H1 (cell line): ENCODE measurements around the gene EFEMP2.

ENCODE experiments used
- ATF2 ChIP-seq: IDR thresholded peaks from 2 replicates; pipeline ENCODE4 v1.6.1; 2012; ENCODE audit warnings: low read length, inconsistent platforms
- CEBPB ChIP-seq: IDR thresholded peaks from 2 replicates; pipeline ENCODE4 v1.6.1; 2012; ENCODE audit warnings: low read depth, low read length
- CTCF ChIP-seq, 3 experiments: IDR thresholded peaks; 1 replicate in 2 of 3; 2 replicates in 1 of 3; pipeline versions ENCODE4 v1.5.1 to v1.6.1; 2011; ENCODE audit warnings: low read length in 3 of 3, mild to moderate bottlenecking in 3 of 3, inconsistent platforms in 2 of 3, low read depth in 1 of 3, moderate library complexity in 1 of 3; ENCODE audit not compliant: insufficient read depth in 1 of 3; ENCODE audit errors: control extremely low read depth in 1 of 3
- EGR1 ChIP-seq: IDR thresholded peaks from 2 replicates; pipeline ENCODE4 v1.6.1; 2011; ENCODE audit warnings: low read depth, low read length, borderline replicate concordance
- EP300 ChIP-seq, 2 experiments: IDR thresholded peaks; 1 replicate in 1 of 2; 2 replicates in 1 of 2; pipeline ENCODE4 v1.6.1; 2011 to 2012; ENCODE audit warnings: low read depth in 2 of 2, low read length in 2 of 2, mild to moderate bottlenecking in 2 of 2, borderline replicate concordance in 1 of 2, inconsistent platforms in 1 of 2, moderate library complexity in 1 of 2
- KDM5A ChIP-seq: fragments of 200-600 bp; IDR thresholded peaks from 2 replicates; pipeline ENCODE4 v1.7.1; 2012; ENCODE audit warnings: mild to moderate bottlenecking, low read length, inconsistent platforms, mixed read lengths
- MAFK ChIP-seq: IDR thresholded peaks from 2 replicates; pipeline ENCODE4 v1.6.1; 2012; ENCODE audit warnings: low read depth, mild to moderate bottlenecking, improper control_type of control experiment, low read length
- NANOG ChIP-seq: IDR thresholded peaks from 2 replicates; pipeline ENCODE4 v1.6.1; 2011; ENCODE audit warnings: low read length, low read depth, mild to moderate bottlenecking, inconsistent platforms; ENCODE audit not compliant: insufficient read depth, poor library complexity, severe bottlenecking
- PHF8 ChIP-seq: fragments of 200-600 bp; sonication (generic); conservative IDR thresholded peaks from 2 replicates; pipeline ENCODE4 v1.7.1; 2012; ENCODE audit warnings: low read depth, mild to moderate bottlenecking, inconsistent platforms, low read length, moderate library complexity
- POLR2A ChIP-seq, 2 experiments: IDR thresholded peaks; 1 replicate in 1 of 2; 2 replicates in 1 of 2; pipeline ENCODE4 v1.6.1; 2011; ENCODE audit warnings: low read depth in 2 of 2, low read length in 2 of 2, mild to moderate bottlenecking in 2 of 2; ENCODE audit errors: control extremely low read depth in 1 of 2
- RAD21 ChIP-seq, 2 experiments: IDR thresholded peaks in 1 of 2; conservative IDR thresholded peaks in 1 of 2; 2 replicates each; pipeline ENCODE4 v1.6.1; 2011; ENCODE audit warnings: low read depth in 2 of 2, low read length in 2 of 2, improper control_type of control experiment in 1 of 2, inconsistent platforms in 1 of 2, mild to moderate bottlenecking in 1 of 2, moderate library complexity in 1 of 2
- RXRA ChIP-seq: IDR thresholded peaks from 2 replicates; pipeline ENCODE4 v1.6.1; 2011; ENCODE audit warnings: low read depth, mild to moderate bottlenecking, low read length, moderate library complexity; ENCODE audit not compliant: insufficient read depth
- SRF ChIP-seq: IDR thresholded peaks from 2 replicates; pipeline ENCODE4 v1.6.1; 2011; ENCODE audit warnings: mild to moderate bottlenecking, low read depth, low read length, moderate library complexity
- TCF12 ChIP-seq: IDR thresholded peaks from 2 replicates; pipeline ENCODE4 v1.6.1; 2011; ENCODE audit warnings: low read depth, mild to moderate bottlenecking, low read length

- peak in 2 of 3 experiments; percentile 49 to 52; a peak in 3 of 4 replicates for TF ChIP-seq CTCF (IDR thresholded peaks at IDR 0.05; ENCODE audit: control extremely low read depth in 1 of 3, insufficient read depth in 1 of 3, low read depth in 1 of 3, low read length in 3 of 3)
- no peak; a peak in 1 of 3 replicates for TF ChIP-seq POLR2A (IDR thresholded peaks at IDR 0.05; ENCODE audit: control extremely low read depth in 1 of 2, low read depth in 2 of 2, low read length in 2 of 2)
- TF ChIP-seq TCF12 = no peak
- TF ChIP-seq SRF = no peak
- TF ChIP-seq CEBPB = no peak
- peak in 1 of 2 experiments; percentile 32; a peak in 1 of 4 replicates for TF ChIP-seq RAD21 (IDR thresholded peaks at IDR 0.05 in 1 of 2, conservative IDR thresholded peaks at IDR 0.05 in 1 of 2; ENCODE audit: low read depth in 2 of 2, low read length in 2 of 2)
- TF ChIP-seq EP300 (IDR thresholded peaks at IDR 0.05; ENCODE audit: borderline replicate concordance in 1 of 2, low read depth in 2 of 2, low read length in 2 of 2) = no peak
- no peak for TF ChIP-seq EGR1
- TF ChIP-seq NANOG = no peak
- TF ChIP-seq ATF2 = no peak
- no peak for TF ChIP-seq PHF8
- no peak for TF ChIP-seq MAFK
- no peak for TF ChIP-seq KDM5A
- TF ChIP-seq RXRA = no peak
Measured at GRCh38 chr11:65891219-65892136, 18.9 kb upstream of the EFEMP2 start.
